HG02840 (cell line): ENCODE measurements around the gene HNRNPA3.
"Not testable (repeated sequence)": the region's sequence is repeated elsewhere in the genome, so short reads cannot be mapped to it uniquely, and the experiment has no call there.

Experiments used
- ATAC-seq: cut with Tn5 transposase; IDR thresholded peaks from one replicate; pipeline ENCODE4 v1.9.1; 2021; ENCODE audit warnings: mild to moderate bottlenecking, moderate library complexity, moderate number of reproducible peaks; ENCODE audit not compliant: unreplicated experiment, low FRiP score

The HNRNPA3 gene

GRCh38 chr2:177229442-177230242 is 17.0 kb downstream of the HNRNPA3 start:
- ATAC-seq: no peak

GRCh38 chr2:177231270-177231669 is 18.7 kb downstream of the HNRNPA3 start:
- no peak for ATAC-seq

GRCh38 chr2:177232098-177232704 is 19.6 kb downstream of the HNRNPA3 start:
- ATAC-seq: no peak

GRCh38 chr2:177234267-177234666 is 21.7 kb downstream of the HNRNPA3 start:
- ATAC-seq: no peak

GRCh38 chr2:177235855-177236437 is 23.4 kb downstream of the HNRNPA3 start:
- ATAC-seq: no peak

GRCh38 chr2:177237932-177238331 is 25.3 kb downstream of the HNRNPA3 start:
- no peak for ATAC-seq

- no peak for ATAC-seq
These were observed 26.5 kb downstream of the HNRNPA3 start for GRCh38 chr2:177239053-177239452.

- ATAC-seq: no peak
These were observed 27.5 kb downstream of the HNRNPA3 start for GRCh38 chr2:177239932-177240630.

- ATAC-seq: no peak
These were observed 29.1 kb downstream of the HNRNPA3 start for GRCh38 chr2:177241711-177242120.

GRCh38 chr2:177242121-177242987 is 29.8 kb downstream of the HNRNPA3 start:
- ATAC-seq: no peak

GRCh38 chr2:177243073-177243472 is 30.5 kb downstream of the HNRNPA3 start:
- ATAC-seq: no peak

GRCh38 chr2:177243476-177243875 is 30.9 kb downstream of the HNRNPA3 start:
- ATAC-seq: no peak

GRCh38 chr2:177244244-177244771 is 31.7 kb downstream of the HNRNPA3 start:
- ATAC-seq: no peak

- no peak for ATAC-seq
These were observed 32.4 kb downstream of the HNRNPA3 start for GRCh38 chr2:177245010-177245422.

GRCh38 chr2:177246000-177246399 is 33.4 kb downstream of the HNRNPA3 start:
- ATAC-seq: no peak

GRCh38 chr2:177246523-177247030 is 34.0 kb downstream of the HNRNPA3 start:
- ATAC-seq: not testable (repeated sequence)

- ATAC-seq: no peak
These were observed 35.2 kb downstream of the HNRNPA3 start for GRCh38 chr2:177247693-177248262.

- no peak for ATAC-seq
These were observed 36.4 kb downstream of the HNRNPA3 start for GRCh38 chr2:177249038-177249437.

GRCh38 chr2:177250461-177250860 is 37.9 kb downstream of the HNRNPA3 start:
- ATAC-seq: no peak
